MV-4-11 (cell line): Measurements from ENCODE around the gene CLCA4.
"Not testable (repeated sequence)": the region's sequence is repeated elsewhere in the genome, so short reads cannot be mapped to it uniquely, and the experiment has no call there.

Experiments
- DNase-seq: peaks from one replicate; lab custom pipeline; 2025; lab: John Stamatoyannopoulos, UW

The CLCA4 gene

GRCh38 chr1:86530211-86530845, 16.6 kb upstream of the CLCA4 start:
- DNase-seq, result no peak

- no peak for DNase-seq
These were observed 8.8 kb upstream of the CLCA4 start for GRCh38 chr1:86537928-86538695.

GRCh38 chr1:86538775-86539174, 8.1 kb upstream of the CLCA4 start:
- no peak for DNase-seq

GRCh38 chr1:86541859-86542258, 5.0 kb upstream of the CLCA4 start:
- DNase-seq, result no peak

GRCh38 chr1:86542631-86543030, 4.2 kb upstream of the CLCA4 start:
- DNase-seq, result no peak

- no peak for DNase-seq
These were observed 2.0 kb downstream of the CLCA4 start for GRCh38 chr1:86548839-86549238.

GRCh38 chr1:86551305-86551704, 4.4 kb downstream of the CLCA4 start:
- DNase-seq, result no peak

- DNase-seq, result no peak
These were observed 5.5 kb downstream of the CLCA4 start for GRCh38 chr1:86552376-86552775.

GRCh38 chr1:86557739-86558138, 10.9 kb downstream of the CLCA4 start:
- DNase-seq, result no peak

GRCh38 chr1:86563849-86564248, 17.0 kb downstream of the CLCA4 start:
- DNase-seq, result no peak

- DNase-seq, result no peak
These were observed 20.5 kb downstream of the CLCA4 start for GRCh38 chr1:86567341-86567740.

GRCh38 chr1:86567878-86568277, 21.0 kb downstream of the CLCA4 start:
- DNase-seq, result no peak

GRCh38 chr1:86573763-86574484, 27.0 kb downstream of the CLCA4 start:
- no peak for DNase-seq

GRCh38 chr1:86581231-86581630, 34.4 kb downstream of the CLCA4 start:
- no peak for DNase-seq

GRCh38 chr1:86582161-86582560, 35.3 kb downstream of the CLCA4 start:
- DNase-seq, result no peak

- DNase-seq, result no peak
These were observed 36.2 kb downstream of the CLCA4 start for GRCh38 chr1:86583032-86583431.

- no peak for DNase-seq
These were observed 36.7 kb downstream of the CLCA4 start for GRCh38 chr1:86583593-86583992.

GRCh38 chr1:86594284-86594770, 47.4 kb downstream of the CLCA4 start:
- DNase-seq, result no peak

- no peak for DNase-seq
These were observed 49.3 kb downstream of the CLCA4 start for GRCh38 chr1:86596224-86596623.

GRCh38 chr1:86596741-86597290, 49.9 kb downstream of the CLCA4 start:
- DNase-seq, result no peak

GRCh38 chr1:86606080-86606479, 59.2 kb downstream of the CLCA4 start:
- not testable (repeated sequence) for DNase-seq

GRCh38 chr1:86616433-86616832, 69.6 kb downstream of the CLCA4 start:
- DNase-seq, result no peak

GRCh38 chr1:86616871-86617270, 70.0 kb downstream of the CLCA4 start:
- peak; percentile 98 for DNase-seq
